GM12872 (cell line): ENCODE measurements around the gene PTPRK.

ENCODE experiments used
- TF ChIP-seq, protein P1 (sequence below): IDR thresholded peaks from 3 replicates; pipeline ENCODE4 v1.5.1; 2011; ENCODE audit warnings: low read depth, mild to moderate bottlenecking, low read length, moderate library complexity; ENCODE audit not compliant: insufficient read depth

The PTPRK gene

DNA sequence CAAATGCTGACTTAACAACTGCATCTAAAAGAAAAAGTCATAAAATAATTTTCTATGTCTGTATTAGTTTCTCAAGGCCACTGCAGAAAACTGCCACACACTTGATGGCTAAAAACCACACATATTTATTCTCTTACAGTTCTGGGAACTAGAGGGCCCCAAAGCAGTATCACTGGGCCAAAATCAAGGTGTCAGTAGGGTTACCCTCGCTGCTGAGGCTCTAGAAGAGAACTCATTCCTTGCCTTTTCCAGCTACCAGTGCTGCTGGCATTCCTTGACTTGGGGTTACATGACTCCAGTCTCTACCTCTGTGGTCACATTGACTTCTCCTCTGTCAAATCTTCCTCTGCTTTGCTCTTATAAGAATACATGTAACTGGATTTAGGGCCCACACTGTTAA, 494.9 kb downstream of the PTPRK start:
- TF ChIP-seq, protein P1, sequence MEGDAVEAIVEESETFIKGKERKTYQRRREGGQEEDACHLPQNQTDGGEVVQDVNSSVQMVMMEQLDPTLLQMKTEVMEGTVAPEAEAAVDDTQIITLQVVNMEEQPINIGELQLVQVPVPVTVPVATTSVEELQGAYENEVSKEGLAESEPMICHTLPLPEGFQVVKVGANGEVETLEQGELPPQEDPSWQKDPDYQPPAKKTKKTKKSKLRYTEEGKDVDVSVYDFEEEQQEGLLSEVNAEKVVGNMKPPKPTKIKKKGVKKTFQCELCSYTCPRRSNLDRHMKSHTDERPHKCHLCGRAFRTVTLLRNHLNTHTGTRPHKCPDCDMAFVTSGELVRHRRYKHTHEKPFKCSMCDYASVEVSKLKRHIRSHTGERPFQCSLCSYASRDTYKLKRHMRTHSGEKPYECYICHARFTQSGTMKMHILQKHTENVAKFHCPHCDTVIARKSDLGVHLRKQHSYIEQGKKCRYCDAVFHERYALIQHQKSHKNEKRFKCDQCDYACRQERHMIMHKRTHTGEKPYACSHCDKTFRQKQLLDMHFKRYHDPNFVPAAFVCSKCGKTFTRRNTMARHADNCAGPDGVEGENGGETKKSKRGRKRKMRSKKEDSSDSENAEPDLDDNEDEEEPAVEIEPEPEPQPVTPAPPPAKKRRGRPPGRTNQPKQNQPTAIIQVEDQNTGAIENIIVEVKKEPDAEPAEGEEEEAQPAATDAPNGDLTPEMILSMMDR, result no peak

GRCh38 chr6:128024969-128025368, 495.4 kb downstream of the PTPRK start:
- TF ChIP-seq, protein P1, result no peak

DNA sequence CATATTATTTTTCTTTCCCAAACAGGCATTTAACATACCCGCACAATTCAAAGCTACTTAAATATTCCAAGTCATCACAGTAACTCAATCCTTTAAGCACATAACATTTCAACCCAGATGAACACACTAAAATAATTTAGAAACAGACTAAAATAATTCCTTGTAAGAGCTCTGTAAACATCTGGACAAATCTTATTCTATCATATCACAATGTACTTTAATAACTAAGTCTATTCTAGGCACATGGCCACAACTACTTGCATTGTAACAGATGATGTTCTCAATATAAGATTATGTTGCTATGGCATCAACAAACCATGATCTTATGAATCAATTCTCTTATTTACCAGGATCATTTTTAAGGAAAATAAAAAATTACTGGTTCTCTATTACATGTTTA, 496.4 kb downstream of the PTPRK start:
- TF ChIP-seq, protein P1, result no peak

DNA sequence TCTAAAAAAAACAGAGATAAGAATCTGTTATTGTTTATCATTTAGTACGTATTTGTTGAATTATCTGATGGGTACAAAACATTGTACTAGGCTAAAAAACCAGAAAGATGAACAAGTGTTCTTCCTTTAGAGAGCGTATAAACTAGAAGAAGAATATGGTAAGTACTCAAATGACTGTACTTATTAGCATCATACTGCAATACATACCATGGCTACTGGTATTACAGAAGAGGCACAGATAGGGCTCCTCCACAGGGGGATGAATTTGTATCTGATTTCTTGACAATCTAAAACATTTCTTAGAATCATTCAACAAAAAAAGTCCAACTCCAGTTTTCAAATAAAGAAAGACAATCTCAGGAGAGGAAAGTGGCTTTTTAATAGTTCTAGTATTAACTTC, 501.6 kb downstream of the PTPRK start:
- TF ChIP-seq, protein P1, result no peak

- TF ChIP-seq, protein P1, result no peak
These were observed 503.1 kb downstream of the PTPRK start for GRCh38 chr6:128017288-128017687.

GRCh38 chr6:128007658-128008057, 512.7 kb downstream of the PTPRK start:
- TF ChIP-seq, protein P1, result no peak

GRCh38 chr6:128005009-128005408, 515.4 kb downstream of the PTPRK start:
- TF ChIP-seq, protein P1, result no peak

GRCh38 chr6:128000363-128000762, 520.0 kb downstream of the PTPRK start:
- TF ChIP-seq, protein P1, result no peak
